D721Med (cell line): ENCODE data around the gene SMARCA2.

Experiments
- DNase-seq: peaks from one replicate; pipeline ENCODE4 v3.0.0; 2011; ENCODE audit warnings: low spot score; ENCODE audit not compliant: insufficient read length
- FAIRE-seq: peaks from 2 replicates; lab custom pipeline; 2011; peaks lifted over from hg19 to GRCh38; lab: Jason Lieb, UNC
- CTCF ChIP-seq: IDR thresholded peaks from 2 replicates; pipeline ENCODE4 v1.5.1; 2012; ENCODE audit warnings: mild to moderate bottlenecking, control low read depth; ENCODE audit not compliant: insufficient read depth; ENCODE audit errors: missing control alignments

Gene SMARCA2

GRCh38 chr9:2166203-2166602, 151.1 kb downstream of the SMARCA2 start:
- FAIRE-seq (no peak), DNase-seq (no peak)
- TF ChIP-seq CTCF = no peak

GRCh38 chr9:2169035-2169434, 153.9 kb downstream of the SMARCA2 start:
- DNase-seq (no peak), FAIRE-seq (no peak)
- TF ChIP-seq CTCF = no peak

DNA sequence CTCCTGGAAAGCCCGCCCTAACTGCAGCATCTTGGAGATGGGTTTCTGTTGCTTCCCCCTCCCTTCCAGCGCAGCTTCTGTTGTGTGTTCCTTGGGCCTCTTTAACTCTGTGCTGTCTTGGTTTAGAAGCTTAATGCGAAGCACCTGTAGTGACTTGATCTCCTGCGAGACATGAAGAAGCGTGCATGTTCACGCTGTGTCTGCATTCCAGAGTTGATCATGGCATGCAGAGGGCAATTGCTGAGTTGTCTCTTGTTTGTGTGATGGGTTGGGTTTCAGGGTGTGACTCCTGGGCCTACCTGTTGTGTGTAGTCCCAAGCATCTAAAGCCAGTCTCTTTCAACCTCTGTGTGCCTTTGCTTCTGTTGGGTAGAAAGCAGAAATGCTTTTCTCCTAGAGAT, 155.6 kb downstream of the SMARCA2 start:
- TF ChIP-seq CTCF = no peak
- no peak for DNase-seq
- FAIRE-seq = no peak

GRCh38 chr9:2173170-2173569, 158.0 kb downstream of the SMARCA2 start:
- TF ChIP-seq CTCF = no peak
- FAIRE-seq = no peak

GRCh38 chr9:2173861-2174260, 158.7 kb downstream of the SMARCA2 start:
- FAIRE-seq (no peak), DNase-seq (no peak)
- no peak for TF ChIP-seq CTCF

More at GRCh38 chr9:2173170-2173569, 158.0 kb downstream of the SMARCA2 start:
- no peak for DNase-seq

GRCh38 chr9:2174306-2174705, 159.2 kb downstream of the SMARCA2 start:
- DNase-seq = no peak
- TF ChIP-seq CTCF = no peak
- no peak for FAIRE-seq

- no peak for FAIRE-seq
- no peak for TF ChIP-seq CTCF
- no peak for DNase-seq
Observed at GRCh38 chr9:2174911-2175310, 159.8 kb downstream of the SMARCA2 start.
